Loucy (cell line): ENCODE data around the gene CD6.

ENCODE experiments used
- H2AFZ ChIP-seq: fragments of 200-600 bp; sonication (generic); 2 replicates; pipeline ENCODE4 v1.6.0; 2016; ENCODE audit warnings: antibody characterized with exemption, mild to moderate bottlenecking, low read length, moderate library complexity
- H3F3A ChIP-seq: fragments of 200-600 bp; 2 replicates; pipeline ENCODE4 v1.6.0; 2016; ENCODE audit warnings: antibody characterized with exemption, low read depth, mild to moderate bottlenecking
- H3K27me3 ChIP-seq: fragments of 200-600 bp; sonication (generic); 2 replicates; pipeline ENCODE4 v1.6.1; 2014; ENCODE audit warnings: low read length, mild to moderate bottlenecking; ENCODE audit not compliant: insufficient read depth, poor library complexity, severe bottlenecking
- H3K36me3 ChIP-seq: fragments of 200-600 bp; sonication (generic); 2 replicates; pipeline ENCODE4 v1.6.1; 2016; ENCODE audit warnings: low read length; ENCODE audit not compliant: insufficient read depth
- H3K4me1 ChIP-seq: fragments of 200-600 bp; sonication (generic); 2 replicates; pipeline ENCODE4 v1.5.1; 2014; ENCODE audit warnings: low read length, mild to moderate bottlenecking; ENCODE audit not compliant: insufficient read depth, poor library complexity, severe bottlenecking
- H3K4me2 ChIP-seq: fragments of 200-600 bp; sonication (generic); 2 replicates; pipeline ENCODE4 v1.6.0; 2014; ENCODE audit warnings: antibody characterized with exemption, low read length, low read depth, mild to moderate bottlenecking; ENCODE audit not compliant: poor library complexity, severe bottlenecking
- H3K4me3 ChIP-seq: fragments of 200-600 bp; sonication (generic); 2 replicates; pipeline ENCODE4 v1.5.1; 2014; ENCODE audit warnings: low read length, mild to moderate bottlenecking, mixed read lengths; ENCODE audit not compliant: poor library complexity, severe bottlenecking
- H3K79me2 ChIP-seq: fragments of 200-600 bp; sonication (generic); 2 replicates; pipeline ENCODE4 v1.6.1; 2014; ENCODE audit warnings: low read length; ENCODE audit not compliant: insufficient read depth
- H3K9ac ChIP-seq: fragments of 200-600 bp; sonication (generic); 2 replicates; pipeline ENCODE4 v1.6.0; 2014; ENCODE audit warnings: mild to moderate bottlenecking, low read depth, low read length, moderate library complexity; ENCODE audit not compliant: poor library complexity, severe bottlenecking
- H3K9me2 ChIP-seq: fragments of 200-600 bp; sonication (generic); replicated peaks from 2 replicates; pipeline ENCODE4 v1.6.1; 2016; ENCODE audit warnings: low read depth, low read length, mixed read lengths
- H3K9me3 ChIP-seq: fragments of 200-600 bp; sonication (generic); 2 replicates; pipeline ENCODE4 v1.6.1; 2014; ENCODE audit warnings: mild to moderate bottlenecking, antibody characterized with exemption, low read length, low read depth; ENCODE audit not compliant: insufficient read depth
- H4K20me1 ChIP-seq: fragments of 200-600 bp; sonication (generic); 2 replicates; pipeline ENCODE4 v1.6.0; 2014; ENCODE audit warnings: antibody characterized with exemption, low read length, mild to moderate bottlenecking; ENCODE audit not compliant: insufficient read depth, poor library complexity, severe bottlenecking
- EZH2phosphoT487 ChIP-seq: fragments of 200-600 bp; IDR thresholded peaks from 2 replicates; pipeline ENCODE4 v1.6.1; 2018; ENCODE audit warnings: antibody characterized with exemption, mild to moderate bottlenecking, moderate library complexity, borderline replicate concordance
- TF ChIP-seq, protein P1 (sequence below): fragments of 200-600 bp; sonication (generic); conservative IDR thresholded peaks from 2 replicates; pipeline ENCODE4 v1.5.1; 2014; ENCODE audit warnings: mild to moderate bottlenecking, antibody characterized with exemption, low read length

The CD6 gene

GRCh38 chr11:61053191-61053590 lies 81.7 kb downstream of the CD6 start:
- no peaks in the 10 kb centered on the region for H4K20me1 ChIP-seq
- no peaks in the 10 kb centered on the region for H3F3A ChIP-seq
- no peak overlapping the region for H3K4me2 ChIP-seq
- H3K9ac ChIP-seq, result no peak overlapping the region
- TF ChIP-seq, protein P1, sequence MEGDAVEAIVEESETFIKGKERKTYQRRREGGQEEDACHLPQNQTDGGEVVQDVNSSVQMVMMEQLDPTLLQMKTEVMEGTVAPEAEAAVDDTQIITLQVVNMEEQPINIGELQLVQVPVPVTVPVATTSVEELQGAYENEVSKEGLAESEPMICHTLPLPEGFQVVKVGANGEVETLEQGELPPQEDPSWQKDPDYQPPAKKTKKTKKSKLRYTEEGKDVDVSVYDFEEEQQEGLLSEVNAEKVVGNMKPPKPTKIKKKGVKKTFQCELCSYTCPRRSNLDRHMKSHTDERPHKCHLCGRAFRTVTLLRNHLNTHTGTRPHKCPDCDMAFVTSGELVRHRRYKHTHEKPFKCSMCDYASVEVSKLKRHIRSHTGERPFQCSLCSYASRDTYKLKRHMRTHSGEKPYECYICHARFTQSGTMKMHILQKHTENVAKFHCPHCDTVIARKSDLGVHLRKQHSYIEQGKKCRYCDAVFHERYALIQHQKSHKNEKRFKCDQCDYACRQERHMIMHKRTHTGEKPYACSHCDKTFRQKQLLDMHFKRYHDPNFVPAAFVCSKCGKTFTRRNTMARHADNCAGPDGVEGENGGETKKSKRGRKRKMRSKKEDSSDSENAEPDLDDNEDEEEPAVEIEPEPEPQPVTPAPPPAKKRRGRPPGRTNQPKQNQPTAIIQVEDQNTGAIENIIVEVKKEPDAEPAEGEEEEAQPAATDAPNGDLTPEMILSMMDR, result no peak
- TF ChIP-seq EZH2phosphoT487, result no peak
- no peaks in the 10 kb centered on the region for H3K36me3 ChIP-seq
- H3K4me3 ChIP-seq, result no peak overlapping the region
- no peaks in the 10 kb centered on the region for H3K9me3 ChIP-seq
- H3K79me2 ChIP-seq, result no peaks in the 10 kb centered on the region
- no peaks in the 10 kb centered on the region for H3K9me2 ChIP-seq
- H2AFZ ChIP-seq, result no peak overlapping the region
- H3K27me3 ChIP-seq, result no peaks in the 10 kb centered on the region
- H3K4me1 ChIP-seq, result no peaks in the 10 kb centered on the region

- no peak overlapping the region for H3K4me2 ChIP-seq
- H3K79me2 ChIP-seq, result no peaks in the 10 kb centered on the region
- no peaks in the 10 kb centered on the region for H3K36me3 ChIP-seq
- no peak overlapping the region for H3K4me3 ChIP-seq
- no peak overlapping the region for H3K9ac ChIP-seq
- no peaks in the 10 kb centered on the region for H3K9me2 ChIP-seq
- no peaks in the 10 kb centered on the region for H4K20me1 ChIP-seq
- H3K27me3 ChIP-seq, result no peaks in the 10 kb centered on the region
- H2AFZ ChIP-seq, result no peak overlapping the region
- TF ChIP-seq, protein P1, result no peak
- TF ChIP-seq EZH2phosphoT487, result no peak
- H3K4me1 ChIP-seq, result no peaks in the 10 kb centered on the region
- H3K9me3 ChIP-seq, result no peaks in the 10 kb centered on the region
- H3F3A ChIP-seq, result no peaks in the 10 kb centered on the region
These were observed 83.0 kb downstream of the CD6 start for GRCh38 chr11:61054513-61054912.

DNA sequence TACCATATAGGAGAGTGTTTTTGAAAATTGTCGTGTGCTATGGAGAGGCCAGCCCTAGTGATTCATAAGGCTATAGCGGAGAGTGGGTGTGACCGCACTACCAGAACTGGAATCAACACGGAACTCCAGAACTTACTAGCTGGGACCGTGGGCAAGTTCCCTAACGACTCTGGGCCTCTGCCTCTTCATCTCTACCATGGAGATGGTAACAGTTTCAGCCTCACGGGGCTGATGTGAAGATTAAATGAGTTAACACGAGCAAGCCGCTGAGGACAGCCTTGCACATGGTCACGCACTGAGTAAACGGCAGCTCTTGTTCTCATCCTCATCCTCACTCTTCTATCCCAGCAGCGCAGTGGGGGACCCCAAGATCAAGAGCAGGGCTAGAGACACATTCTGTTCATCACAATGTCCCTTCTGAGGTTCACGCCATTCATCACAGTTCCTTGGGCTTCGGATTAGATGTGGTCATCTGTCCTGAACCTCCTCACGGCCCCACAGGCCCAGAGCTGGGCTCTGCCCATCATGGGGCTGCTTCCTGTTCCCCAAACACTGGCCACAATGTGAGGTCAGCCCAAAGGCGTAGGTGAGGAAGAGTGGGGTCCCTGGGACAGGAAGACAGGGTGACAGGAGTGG lies 83.6 kb downstream of the CD6 start:
- Histone ChIP-seq H3K9me3 (no peaks in the 10 kb centered on the region), H3K79me2 (no peaks in the 10 kb centered on the region), H3K4me2 (no peak overlapping the region), H2AFZ (no peak overlapping the region), H3K9me2 (no peaks in the 10 kb centered on the region), H3K4me3 (no peak overlapping the region), H4K20me1 (no peaks in the 10 kb centered on the region), H3K4me1 (no peaks in the 10 kb centered on the region), H3F3A (no peaks in the 10 kb centered on the region), H3K9ac (no peak overlapping the region), H3K36me3 (no peaks in the 10 kb centered on the region), H3K27me3 (no peaks in the 10 kb centered on the region)
- TF ChIP-seq EZH2phosphoT487, result no peak
- TF ChIP-seq, protein P1, result no peak
